GM18858 (cell line): ENCODE data around the gene TTLL13.
"Not testable (repeated sequence)": the region's sequence is repeated elsewhere in the genome, so short reads cannot be mapped to it uniquely, and the experiment has no call there.

ENCODE experiments used
- ATAC-seq: cut with Tn5 transposase; IDR thresholded peaks from one replicate; pipeline ENCODE4 v1.9.1; 2021; ENCODE audit not compliant: unreplicated experiment

Gene TTLL13

GRCh38 chr15:90280743-90281142 is 31.4 kb downstream of the TTLL13 start:
- not testable (repeated sequence) for ATAC-seq

GRCh38 chr15:90281637-90282036 is 32.3 kb downstream of the TTLL13 start:
- not testable (repeated sequence) for ATAC-seq

GRCh38 chr15:90286678-90287077 is 37.3 kb downstream of the TTLL13 start:
- ATAC-seq = no peak

GRCh38 chr15:90287101-90287500 is 37.7 kb downstream of the TTLL13 start:
- no peak for ATAC-seq

- ATAC-seq = no peak
Measured at GRCh38 chr15:90287946-90288345, 38.6 kb downstream of the TTLL13 start.

- no peak for ATAC-seq
Measured at GRCh38 chr15:90291679-90292356, 42.5 kb downstream of the TTLL13 start.

GRCh38 chr15:90293040-90293810 is 43.9 kb downstream of the TTLL13 start:
- not testable (repeated sequence) for ATAC-seq

- ATAC-seq = no peak
Measured at GRCh38 chr15:90294159-90294558, 44.8 kb downstream of the TTLL13 start.

GRCh38 chr15:90294601-90295269 is 45.4 kb downstream of the TTLL13 start:
- ATAC-seq = no peak

- no peak for ATAC-seq
Measured at GRCh38 chr15:90295270-90295648, 45.9 kb downstream of the TTLL13 start.

- not testable (repeated sequence) for ATAC-seq
Measured at GRCh38 chr15:90296316-90296884, 47.0 kb downstream of the TTLL13 start.

- ATAC-seq = no peak
Measured at GRCh38 chr15:90297021-90297420, 47.7 kb downstream of the TTLL13 start.

- ATAC-seq = no peak
Measured at GRCh38 chr15:90300541-90300940, 51.2 kb downstream of the TTLL13 start.

- ATAC-seq = no peak
Measured at GRCh38 chr15:90300988-90301706, 51.8 kb downstream of the TTLL13 start.

- ATAC-seq = no peak
Measured at GRCh38 chr15:90301707-90302300, 52.4 kb downstream of the TTLL13 start.

- ATAC-seq = not testable (repeated sequence)
Measured at GRCh38 chr15:90305355-90305754, 56.0 kb downstream of the TTLL13 start.

GRCh38 chr15:90305932-90306331 is 56.6 kb downstream of the TTLL13 start:
- ATAC-seq = no peak

GRCh38 chr15:90306560-90306959 is 57.2 kb downstream of the TTLL13 start:
- no peak for ATAC-seq

GRCh38 chr15:90307661-90308060 is 58.3 kb downstream of the TTLL13 start:
- no peak for ATAC-seq

- ATAC-seq = no peak
Measured at GRCh38 chr15:90309020-90309419, 59.7 kb downstream of the TTLL13 start.
